NOMO-1 treated with DMSO at 0.1 percent for 48 hours (cell line): ENCODE results near the gene PRTFDC1.

ENCODE experiments used
- DNase-seq: peaks from one replicate; lab custom pipeline; 2025; ENCODE audit not compliant: unreplicated experiment; lab: John Stamatoyannopoulos, UW

PRTFDC1 gene

DNA sequence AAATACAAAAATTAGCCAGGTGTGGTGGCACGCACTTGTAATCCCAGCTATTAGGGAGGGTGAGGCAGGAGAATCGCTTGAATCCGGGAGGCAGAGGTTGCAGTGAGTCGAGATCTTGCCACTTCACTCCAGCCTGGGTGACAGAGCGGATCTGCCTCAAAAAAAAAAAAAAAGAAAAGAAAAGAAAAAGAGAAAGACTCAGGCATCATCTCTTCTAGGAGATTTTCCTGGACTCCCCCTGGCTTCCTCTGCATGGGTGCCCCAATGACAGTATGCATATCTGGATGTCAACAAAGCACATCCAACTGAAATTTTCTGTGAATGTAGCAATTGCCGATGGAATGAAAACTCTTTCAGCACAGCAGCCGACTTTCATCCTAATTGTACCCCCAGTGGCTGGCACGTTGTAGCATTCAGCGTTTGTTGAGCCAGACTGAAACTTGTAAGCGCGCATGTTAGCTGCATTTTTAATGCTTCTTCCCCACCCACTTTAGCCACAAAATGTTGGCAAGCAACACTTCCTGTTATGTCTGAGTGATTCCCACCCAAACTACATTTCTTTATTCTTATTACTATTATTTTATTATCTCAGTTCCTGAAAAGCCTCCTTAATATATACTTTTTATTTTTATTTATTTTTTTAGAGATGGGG is 70.2 kb downstream of the PRTFDC1 start:
- peak; percentile 48 for DNase-seq

- peak; percentile 45 for DNase-seq
Observed at GRCh38 chr10:24879861-24880260, 72.5 kb downstream of the PRTFDC1 start.

DNA sequence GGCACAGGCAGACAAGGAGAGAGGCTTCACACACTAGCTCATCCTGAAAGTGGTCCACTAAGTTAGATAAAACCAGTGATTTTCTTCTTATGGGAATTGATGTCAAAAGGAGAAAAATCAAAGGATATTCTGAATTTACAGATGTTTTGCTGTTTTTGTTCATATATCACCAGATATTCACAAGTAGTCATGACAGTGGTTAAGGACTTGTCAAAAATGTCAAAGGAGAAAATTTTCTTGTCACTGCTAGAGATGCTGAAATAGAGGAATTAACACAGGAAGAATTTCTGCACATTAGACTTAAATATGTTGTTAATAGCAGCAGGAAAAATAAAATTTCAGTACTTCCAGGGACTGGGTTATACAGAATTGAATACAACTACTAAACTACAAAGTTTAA is 78.3 kb downstream of the PRTFDC1 start:
- no peak for DNase-seq

GRCh38 chr10:24873281-24873683 is 79.1 kb downstream of the PRTFDC1 start:
- peak; percentile 91 for DNase-seq

DNA sequence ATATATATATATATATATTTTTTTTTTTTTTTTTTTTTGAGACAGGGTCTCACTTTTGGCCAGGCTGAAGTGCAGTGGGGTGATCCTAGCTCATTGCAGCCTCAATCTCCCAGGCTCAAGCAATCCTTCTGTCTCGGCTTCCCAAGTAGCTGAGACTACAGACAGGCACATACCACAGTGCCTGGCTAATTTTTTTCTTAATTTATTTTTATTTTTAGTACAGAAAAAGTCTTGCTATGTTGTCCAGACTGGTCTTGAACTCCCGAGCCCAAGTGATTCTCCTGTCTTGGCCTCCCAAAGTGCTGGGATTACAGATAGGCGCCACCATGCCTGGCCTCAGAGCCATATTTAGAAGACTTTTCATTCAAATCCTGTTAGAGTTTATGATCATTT is 79.6 kb downstream of the PRTFDC1 start:
- DNase-seq, result no peak

DNA sequence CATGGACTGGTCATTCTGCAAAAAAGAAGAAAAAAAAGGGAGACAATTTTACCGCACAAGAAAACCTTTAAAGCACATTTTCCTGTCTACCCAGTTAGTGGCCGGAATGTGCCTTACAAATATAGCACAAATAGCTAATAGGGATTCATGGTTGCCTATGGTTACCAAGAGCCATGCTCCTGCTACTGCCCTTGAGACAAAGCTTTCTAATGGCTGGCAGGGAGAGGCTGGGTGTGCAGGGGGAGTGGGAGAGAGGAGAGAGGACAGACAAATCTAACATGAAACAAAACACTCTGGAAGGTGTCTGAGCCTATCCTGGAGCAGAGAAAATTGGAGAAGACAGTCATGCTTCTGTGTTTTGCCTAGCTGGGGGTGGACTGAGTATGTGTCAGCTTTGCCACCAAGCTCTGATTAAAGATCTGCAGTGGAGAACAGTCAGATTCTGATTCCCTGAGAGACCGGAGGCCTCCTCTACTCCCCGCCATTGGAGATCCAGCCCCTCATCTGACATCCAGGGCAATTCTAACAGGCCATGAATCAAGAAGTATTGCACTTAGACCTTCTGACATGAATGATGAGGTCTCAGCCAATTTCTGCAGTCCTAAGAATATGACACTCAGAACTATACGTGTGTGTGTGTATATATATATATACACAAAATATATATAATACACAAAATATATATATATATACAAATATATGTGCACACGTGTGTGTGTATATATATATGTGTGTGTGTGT is 80.2 kb downstream of the PRTFDC1 start:
- DNase-seq, result no peak

- peak; percentile 14 for DNase-seq
Observed at GRCh38 chr10:24871011-24871935, 81.1 kb downstream of the PRTFDC1 start.

DNA sequence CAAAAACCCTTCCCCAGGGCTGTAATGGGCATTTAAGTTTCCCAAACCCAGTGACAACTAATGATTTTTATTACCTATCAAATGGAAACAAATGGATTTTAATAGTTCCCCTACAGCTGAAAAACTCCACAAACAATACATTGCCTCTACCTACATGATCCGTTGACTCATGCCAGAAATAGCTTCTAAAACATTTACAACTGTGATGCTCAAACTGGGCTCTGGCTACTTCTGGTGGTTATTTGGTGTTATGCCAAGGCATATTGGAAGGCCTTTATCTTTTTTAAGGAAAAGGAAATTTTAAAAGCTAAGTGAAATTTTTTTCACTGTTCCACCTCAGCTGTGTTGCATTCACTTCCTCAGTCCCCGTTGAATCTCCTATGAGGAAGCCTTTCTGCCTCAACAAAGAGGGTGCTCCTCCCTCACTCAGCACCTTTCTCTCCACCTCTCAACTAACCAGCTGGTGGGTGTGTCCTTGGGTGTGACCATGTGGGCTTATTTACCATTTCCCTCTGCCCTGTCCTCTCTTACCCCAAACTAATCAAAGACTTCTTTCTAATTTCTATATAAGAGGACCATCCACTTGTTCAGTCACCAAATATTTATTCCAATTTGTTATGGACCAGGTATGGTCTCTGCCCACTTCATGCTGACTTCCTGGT is 82.9 kb downstream of the PRTFDC1 start:
- DNase-seq, result no peak

- peak; percentile 38 for DNase-seq
Observed at GRCh38 chr10:24866604-24867583, 85.5 kb downstream of the PRTFDC1 start.

DNA sequence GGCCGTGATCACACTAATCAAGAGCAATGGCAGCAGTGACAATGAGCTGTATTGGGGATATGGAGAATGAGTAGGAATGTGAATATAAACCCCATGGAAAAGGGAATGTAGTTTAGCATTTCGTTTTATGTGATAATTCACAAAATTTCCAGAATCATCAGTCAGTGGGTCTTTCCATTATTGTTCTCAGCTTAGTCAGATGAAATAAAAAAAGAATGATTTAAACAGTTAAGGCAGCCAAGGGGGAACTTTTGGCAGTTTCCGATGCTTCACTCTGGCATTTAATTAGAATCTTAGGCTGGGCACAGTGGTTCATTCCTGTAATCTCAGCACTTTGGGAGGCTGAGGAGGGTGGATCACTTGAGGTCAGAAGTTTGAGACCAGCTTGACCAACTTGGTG is 86.6 kb downstream of the PRTFDC1 start:
- DNase-seq, result no peak

GRCh38 chr10:24862589-24862988 is 89.8 kb downstream of the PRTFDC1 start:
- no peak for DNase-seq

- DNase-seq, result no peak
Observed at GRCh38 chr10:24858288-24859270, 93.8 kb downstream of the PRTFDC1 start.

DNA sequence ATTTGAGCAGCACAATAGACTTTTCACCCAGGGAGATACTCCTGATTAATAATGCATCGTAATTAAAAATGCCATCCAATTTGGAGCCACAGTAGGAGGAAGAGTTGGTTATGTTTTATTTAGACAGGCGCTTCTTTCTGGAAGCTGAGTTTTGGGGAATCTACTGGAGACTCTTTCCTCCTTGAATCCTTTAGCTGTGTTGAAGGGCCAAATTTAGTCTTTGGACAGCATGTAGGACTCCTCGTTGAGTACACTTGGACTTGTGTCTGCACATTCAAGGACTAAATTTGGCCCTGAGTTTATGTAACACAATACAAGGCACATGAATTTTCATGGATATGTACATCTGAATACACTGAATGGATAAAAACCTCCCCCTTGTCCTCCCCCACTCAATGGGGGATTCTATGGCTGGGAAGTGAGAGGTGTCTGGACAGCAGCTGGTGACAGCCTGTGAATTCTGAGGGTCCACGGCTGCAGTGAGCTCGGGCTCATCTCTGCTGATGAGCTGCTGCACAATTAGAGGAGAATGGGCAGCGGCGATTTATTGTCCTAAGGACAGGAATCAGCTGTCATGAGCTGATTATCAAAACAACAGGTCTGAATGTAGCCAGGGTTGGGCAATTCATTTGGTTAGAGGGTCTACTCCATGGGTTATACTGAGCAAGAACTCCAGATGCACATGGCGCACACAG is 95.2 kb downstream of the PRTFDC1 start:
- no peak for DNase-seq

DNA sequence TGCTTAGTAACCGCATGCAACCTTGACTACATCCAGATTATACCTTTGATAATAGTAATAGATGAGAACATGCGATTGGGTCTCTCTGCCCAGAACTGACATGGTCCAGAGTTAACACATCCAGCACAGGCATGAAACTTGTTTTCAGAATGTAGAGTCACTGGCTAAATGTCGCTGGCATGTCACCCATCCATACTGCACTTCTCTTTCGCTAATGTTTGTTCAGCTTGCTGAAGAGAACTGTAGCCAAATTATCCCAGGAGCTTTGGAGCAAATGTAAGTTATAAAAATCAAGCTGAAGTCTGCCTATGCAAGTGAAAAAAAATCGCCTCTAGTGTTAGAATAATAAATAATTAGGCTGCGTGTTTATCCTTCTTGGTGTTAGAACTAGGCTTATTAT is 98.2 kb downstream of the PRTFDC1 start:
- DNase-seq, result no peak

GRCh38 chr10:24853661-24854060 is 98.7 kb downstream of the PRTFDC1 start:
- no peak for DNase-seq

DNA sequence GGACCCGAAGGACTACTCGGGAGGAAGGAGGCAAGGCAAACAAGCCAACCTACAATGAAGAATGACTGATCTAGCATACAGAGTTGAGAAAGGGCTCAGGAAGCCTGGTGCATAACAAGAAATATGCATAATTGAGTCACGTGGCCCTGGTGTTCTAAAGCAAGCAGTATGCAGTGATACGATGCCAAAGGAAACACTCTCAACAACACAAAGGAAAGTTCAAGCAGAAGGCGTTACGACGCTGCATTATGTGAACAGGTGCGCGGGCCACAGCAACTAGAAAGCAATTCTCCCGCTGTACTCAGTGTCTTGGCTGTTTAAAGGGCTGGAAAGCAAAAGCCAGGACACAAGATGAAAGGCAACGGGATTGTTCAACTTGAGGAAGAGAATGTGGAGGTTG is 100.8 kb downstream of the PRTFDC1 start:
- DNase-seq, result no peak

DNA sequence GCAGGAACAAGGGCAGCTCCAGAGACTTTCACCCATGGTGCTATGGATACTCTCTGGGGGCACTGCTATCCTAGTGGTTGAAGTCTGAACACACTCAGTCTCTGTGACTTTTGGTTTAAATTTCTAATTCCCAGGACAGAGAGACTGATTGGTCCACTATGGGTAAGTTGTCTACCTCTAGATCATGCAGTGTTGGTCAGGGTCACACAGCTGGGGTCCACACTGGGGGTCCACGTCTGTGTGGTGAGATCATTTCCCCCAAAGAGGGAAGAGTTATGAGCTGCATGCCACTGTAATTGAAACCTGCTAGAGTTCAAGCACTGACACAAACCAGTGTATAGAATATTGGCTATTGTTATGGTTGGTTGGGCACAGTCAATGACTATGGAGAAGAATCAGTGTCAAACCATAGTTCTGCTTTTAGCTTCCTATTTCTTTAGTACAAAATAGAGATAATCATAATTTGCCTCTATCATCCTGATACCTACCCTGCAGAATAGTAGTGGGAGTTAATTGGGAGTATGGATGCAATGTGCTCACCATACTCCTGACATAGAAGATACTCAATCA is 101.6 kb downstream of the PRTFDC1 start:
- no peak for DNase-seq
